HEK293T (cell line): ENCODE data around the gene FOXN4.

Source experiments
- CTCF ChIA-PET: fragments of 350-600 bp; formaldehyde crosslinking; extraction: SDS; loops from one replicate; lab custom pipeline; 2021; ENCODE audit warnings: antibody characterized with exemption, inconsistent platforms; lab: Yijun Ruan, JAX
- POLR2A ChIA-PET: fragments of 350-600 bp; formaldehyde crosslinking; extraction: SDS; loops from one replicate; lab custom pipeline; 2020; ENCODE audit warnings: antibody characterized with exemption, inconsistent platforms; lab: Yijun Ruan, JAX
- DNase-seq: peaks from one replicate; pipeline ENCODE4 v3.0.0; 2012; ENCODE audit warnings: mixed read lengths; ENCODE audit errors: extremely low spot score
- ARNT ChIP-seq: fragments of 450-650 bp; IDR thresholded peaks from 2 replicates; pipeline ENCODE4 v1.6.1; 2017; ENCODE audit warnings: mild to moderate bottlenecking
- BHLHE40 ChIP-seq: fragments of 450-650 bp; IDR thresholded peaks from 2 replicates; pipeline ENCODE4 v1.6.1; 2016; ENCODE audit warnings: mild to moderate bottlenecking, moderate library complexity, borderline replicate concordance
- CTBP1 ChIP-seq: fragments of 450-650 bp; IDR thresholded peaks from 2 replicates; pipeline ENCODE4 v1.6.1; 2016; ENCODE audit warnings: borderline replicate concordance
- ELF4 ChIP-seq: fragments of 450-650 bp; IDR thresholded peaks from 2 replicates; pipeline ENCODE4 v1.6.1; 2017; ENCODE audit warnings: antibody characterized with exemption
- FOXA1 ChIP-seq: fragments of 450-650 bp; IDR thresholded peaks from 2 replicates; pipeline ENCODE4 v1.6.1; 2016; ENCODE audit warnings: mild to moderate bottlenecking
- FOXK2 ChIP-seq: fragments of 450-650 bp; IDR thresholded peaks from 2 replicates; pipeline ENCODE4 v1.6.1; 2016; ENCODE audit warnings: mild to moderate bottlenecking
- FOXM1 ChIP-seq: fragments of 450-650 bp; IDR thresholded peaks from 2 replicates; pipeline ENCODE4 v1.6.1; 2017; ENCODE audit warnings: mild to moderate bottlenecking, borderline replicate concordance
- HDGF ChIP-seq: fragments of 450-650 bp; IDR thresholded peaks from 2 replicates; pipeline ENCODE4 v1.6.1; 2017; ENCODE audit warnings: antibody characterized with exemption, borderline replicate concordance
- L3MBTL2 ChIP-seq: fragments of 450-650 bp; conservative IDR thresholded peaks from 2 replicates; pipeline ENCODE4 v1.6.1; 2016; ENCODE audit warnings: mild to moderate bottlenecking
- LEF1 ChIP-seq: fragments of 450-650 bp; IDR thresholded peaks from 2 replicates; pipeline ENCODE4 v1.6.1; 2017; ENCODE audit warnings: mild to moderate bottlenecking, borderline replicate concordance
- NFRKB ChIP-seq: fragments of 450-650 bp; IDR thresholded peaks from 2 replicates; pipeline ENCODE4 v1.6.1; 2016; ENCODE audit warnings: mild to moderate bottlenecking, moderate library complexity
- PKNOX1 ChIP-seq: fragments of 450-650 bp; IDR thresholded peaks from 2 replicates; pipeline ENCODE4 v1.6.1; 2016
- SP1 ChIP-seq: fragments of 450-650 bp; IDR thresholded peaks from 2 replicates; pipeline ENCODE4 v1.6.1; 2017
- SUZ12 ChIP-seq: fragments of 450-650 bp; IDR thresholded peaks from 2 replicates; pipeline ENCODE4 v1.6.1; 2016; ENCODE audit warnings: mild to moderate bottlenecking
- TARDBP ChIP-seq: fragments of 450-650 bp; IDR thresholded peaks from 2 replicates; pipeline ENCODE4 v1.6.1; 2016
- ZNF384 ChIP-seq: fragments of 450-650 bp; IDR thresholded peaks from 2 replicates; pipeline ENCODE4 v1.6.1; 2016

Gene FOXN4

GRCh38 chr12:109277899-109278762 is 31.0 kb downstream of the FOXN4 start:
- TF ChIP-seq NFRKB (no peak), FOXM1 (no peak), ELF4 (no peak), ARNT (no peak), BHLHE40 (no peak)
- no peak for DNase-seq
- CTCF ChIA-PET = interaction anchor here (0.5 to 1.6 kb wide), 4 partner anchors 56 to 1602 kb away, joined by 3 to 4 read pairs (median 3); no protein-coding TSS in a partner anchor
- POLR2A ChIA-PET = no interaction called here

- no peak for TF ChIP-seq SUZ12
- ChIA-PET POLR2A (no interaction called here), CTCF (no interaction called here)
- DNase-seq = no peak
These were observed 31.7 kb downstream of the FOXN4 start for GRCh38 chr12:109277255-109277898.

- TF ChIP-seq SUZ12 = no peak
- no peak for TF ChIP-seq ARNT
- ChIA-PET CTCF (no interaction called here), POLR2A (no interaction called here)
- no peak for DNase-seq
These were observed 32.9 kb downstream of the FOXN4 start for GRCh38 chr12:109276160-109276559.

- no peak for DNase-seq
- CTCF ChIA-PET = interaction anchor here (0.5 kb wide), 1 partner anchor 157 kb away, joined by 4 read pairs; no protein-coding TSS in a partner anchor
- POLR2A ChIA-PET = no interaction called here
- no peak for TF ChIP-seq ZNF384
- TF ChIP-seq ARNT = no peak
- TF ChIP-seq CTBP1 = no peak
- TF ChIP-seq TARDBP = no peak
- TF ChIP-seq HDGF = no peak
- TF ChIP-seq SP1 = no peak
- no peak for TF ChIP-seq BHLHE40
- no peak for TF ChIP-seq FOXM1
- no peak for TF ChIP-seq SUZ12
- TF ChIP-seq NFRKB = no peak
- TF ChIP-seq PKNOX1 = no peak
- no peak for TF ChIP-seq LEF1
- no peak for TF ChIP-seq L3MBTL2
- no peak for TF ChIP-seq ELF4
- no peak for TF ChIP-seq FOXK2
- no peak for TF ChIP-seq FOXA1
These were observed 33.9 kb downstream of the FOXN4 start for GRCh38 chr12:109275173-109275572.

GRCh38 chr12:109274381-109274780 is 34.7 kb downstream of the FOXN4 start:
- ChIA-PET POLR2A (no interaction called here), CTCF (no interaction called here)
- DNase-seq = no peak
- TF ChIP-seq ZNF384 (no peak), SP1 (no peak), HDGF (no peak), LEF1 (no peak), FOXK2 (no peak), BHLHE40 (no peak), TARDBP (no peak), FOXM1 (no peak), ARNT (no peak), CTBP1 (no peak), SUZ12 (no peak), L3MBTL2 (no peak), FOXA1 (no peak), NFRKB (no peak), ELF4 (no peak)

- CTCF ChIA-PET = no interaction called here
- POLR2A ChIA-PET = no interaction called here
- DNase-seq = no peak
- no peak for TF ChIP-seq NFRKB
- TF ChIP-seq CTBP1 = no peak
- no peak for TF ChIP-seq ELF4
- TF ChIP-seq SUZ12 = no peak
- TF ChIP-seq TARDBP = no peak
- TF ChIP-seq L3MBTL2 = no peak
- no peak for TF ChIP-seq ZNF384
- no peak for TF ChIP-seq ARNT
- no peak for TF ChIP-seq FOXK2
- no peak for TF ChIP-seq HDGF
- TF ChIP-seq SP1 = no peak
- no peak for TF ChIP-seq FOXM1
- TF ChIP-seq FOXA1 = no peak
- TF ChIP-seq PKNOX1 = no peak
- no peak for TF ChIP-seq LEF1
These were observed 35.7 kb downstream of the FOXN4 start for GRCh38 chr12:109273354-109273753.

- no peak for DNase-seq
- ChIA-PET POLR2A (no interaction called here), CTCF (no interaction called here)
- no peak for TF ChIP-seq ARNT
- TF ChIP-seq TARDBP = no peak
- TF ChIP-seq HDGF = no peak
- TF ChIP-seq SUZ12 = no peak
- TF ChIP-seq CTBP1 = no peak
- no peak for TF ChIP-seq FOXA1
- no peak for TF ChIP-seq FOXK2
- TF ChIP-seq LEF1 = no peak
- no peak for TF ChIP-seq FOXM1
- TF ChIP-seq SP1 = no peak
- TF ChIP-seq PKNOX1 = no peak
- no peak for TF ChIP-seq ELF4
- no peak for TF ChIP-seq ZNF384
- TF ChIP-seq NFRKB = no peak
- no peak for TF ChIP-seq BHLHE40
These were observed 37.7 kb downstream of the FOXN4 start for GRCh38 chr12:109271418-109271817.
